Vagina (tissue), 2 donors: Measurements from ENCODE around the gene MEP1B. TPM values are rescaled to one million over a fixed set of nuclear protein-coding genes. Genes with fewer than 3 reads are reported as not detected.
A peak's percentile ranks its signal among the peaks of the same experiment; 100 is the strongest.
"Not testable (repeated sequence)": the region's sequence is repeated elsewhere in the genome, so short reads cannot be mapped to it uniquely, and the experiment has no call there.

ENCODE experiments used
- DNase-seq, 2 donors: peaks; one replicate each; pipeline ENCODE4 v3.0.0-alpha.2; 2017; ENCODE audit errors: extremely low spot score in 2 of 2
- H3K27ac ChIP-seq: fragments of 200-600 bp; sonication (generic); one replicate; pipeline ENCODE4 v1.5.1; 2019
- H3K27me3 ChIP-seq: fragments of 200-600 bp; sonication (generic); one replicate; pipeline ENCODE4 v1.5.1; 2019
- H3K36me3 ChIP-seq, 2 donors: fragments of 200-600 bp; sonication (generic); one replicate each; pipeline ENCODE4 v1.5.1; 2017 to 2019
- H3K4me1 ChIP-seq: fragments of 200-600 bp; sonication (generic); one replicate; pipeline ENCODE4 v1.5.1; 2019
- H3K4me3 ChIP-seq, 2 donors: fragments of 200-600 bp; sonication (generic); 1 replicate in 1 of 2; 2 replicates in 1 of 2; pipeline ENCODE4 v1.5.1; 2016 to 2019
- H3K9me3 ChIP-seq: fragments of 200-600 bp; sonication (generic); one replicate; pipeline ENCODE4 v1.5.1; 2019
- POLR2A ChIP-seq, 2 donors: fragments of 450-650 bp; IDR thresholded peaks; one replicate each; pipeline ENCODE4 v1.6.1; 2017; ENCODE audit warnings: antibody characterized with exemption in 2 of 2, mild to moderate bottlenecking in 2 of 2, moderate library complexity in 2 of 2
- POLR2AphosphoS5 ChIP-seq, 2 donors: sonication (generic); formaldehyde crosslinking; IDR thresholded peaks; one replicate each; pipeline ENCODE4 v1.9.0; 2017; ENCODE audit warnings: antibody characterized with exemption in 2 of 2, mild to moderate bottlenecking in 2 of 2, low read depth in 1 of 2; ENCODE audit not compliant: insufficient read depth in 1 of 2
- intact Hi-C: fragments of 100-400 bp; cut with DNase I; formaldehyde crosslinking; loops from one replicate; pipeline ENCODE4 v1.15.1; 2023
- total RNA-seq: library from RNA; depleted of rRNA; stranded (reverse); fragments of >200 nt; gene quantifications from one replicate; pipeline ENCODE4 v1.2.3, GENCODE V29; 2016
- TF ChIP-seq, protein P1 (sequence below), 3 experiments: fragments of 450-650 bp in 2 of 3; fragments of 200-600 bp in 1 of 3; sonication (generic) in 1 of 3; IDR thresholded peaks; one replicate each; pipeline ENCODE4 v1.5.1; 2017 to 2019; ENCODE audit warnings: antibody characterized with exemption in 3 of 3, mild to moderate bottlenecking in 2 of 3, moderate library complexity in 2 of 3

Gene MEP1B
- total RNA-seq, 1 donor from 2014 or later = not detected

DNA sequence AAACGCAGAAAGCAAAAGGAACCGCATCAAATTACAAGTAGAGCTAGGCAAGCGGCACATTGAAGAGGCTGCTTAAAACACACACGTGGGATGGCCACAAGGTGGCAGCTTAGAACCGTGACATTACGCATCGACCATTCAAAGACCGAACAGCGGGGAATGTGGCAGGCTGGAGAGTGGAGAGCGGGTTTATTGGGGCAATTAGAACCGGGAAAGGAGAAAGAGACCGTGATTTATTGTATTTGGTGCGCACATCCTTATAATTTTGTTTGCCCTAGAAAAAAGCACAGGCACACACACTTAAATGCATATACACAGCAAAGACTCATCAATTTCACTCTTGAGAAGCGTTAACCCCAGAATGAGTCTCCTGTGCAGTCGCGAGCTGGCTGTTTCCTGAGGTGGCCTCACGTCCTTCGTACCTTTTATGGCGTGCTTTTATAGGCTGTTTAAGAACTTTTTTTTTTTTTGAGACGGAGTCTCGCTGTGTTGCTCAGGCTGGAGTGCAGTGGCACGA, 31.7 kb upstream of the MEP1B start:
- no peaks in the 10 kb centered on the region for H3K27me3 ChIP-seq
- intact Hi-C loops = loop anchor here (5.0 kb wide), 1 partner anchor 394 kb away; no protein-coding TSS in a partner anchor
- TF ChIP-seq POLR2A (IDR thresholded peaks at IDR 0.05) (no peak), POLR2AphosphoS5 (IDR thresholded peaks at IDR 0.05; ENCODE audit: insufficient read depth in 1 of 2, low read depth in 1 of 2) (peak in 1 of 2 donors; percentile 51)
- TF ChIP-seq, protein P1, sequence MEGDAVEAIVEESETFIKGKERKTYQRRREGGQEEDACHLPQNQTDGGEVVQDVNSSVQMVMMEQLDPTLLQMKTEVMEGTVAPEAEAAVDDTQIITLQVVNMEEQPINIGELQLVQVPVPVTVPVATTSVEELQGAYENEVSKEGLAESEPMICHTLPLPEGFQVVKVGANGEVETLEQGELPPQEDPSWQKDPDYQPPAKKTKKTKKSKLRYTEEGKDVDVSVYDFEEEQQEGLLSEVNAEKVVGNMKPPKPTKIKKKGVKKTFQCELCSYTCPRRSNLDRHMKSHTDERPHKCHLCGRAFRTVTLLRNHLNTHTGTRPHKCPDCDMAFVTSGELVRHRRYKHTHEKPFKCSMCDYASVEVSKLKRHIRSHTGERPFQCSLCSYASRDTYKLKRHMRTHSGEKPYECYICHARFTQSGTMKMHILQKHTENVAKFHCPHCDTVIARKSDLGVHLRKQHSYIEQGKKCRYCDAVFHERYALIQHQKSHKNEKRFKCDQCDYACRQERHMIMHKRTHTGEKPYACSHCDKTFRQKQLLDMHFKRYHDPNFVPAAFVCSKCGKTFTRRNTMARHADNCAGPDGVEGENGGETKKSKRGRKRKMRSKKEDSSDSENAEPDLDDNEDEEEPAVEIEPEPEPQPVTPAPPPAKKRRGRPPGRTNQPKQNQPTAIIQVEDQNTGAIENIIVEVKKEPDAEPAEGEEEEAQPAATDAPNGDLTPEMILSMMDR (IDR thresholded peaks at IDR 0.05) = peak; percentile 53 to 94 (median 86)
- DNase-seq = peak in 1 of 2 donors; percentile 89
- no peaks in the 10 kb centered on the region for H3K36me3 ChIP-seq
- no peak overlapping the region for H3K27ac ChIP-seq
- H3K4me1 ChIP-seq = peaks cover 4% of the 10 kb centered on the region
- no peaks in the 10 kb centered on the region for H3K9me3 ChIP-seq
- H3K4me3 ChIP-seq = peak overlapping the region; percentile 30 to 39

DNA sequence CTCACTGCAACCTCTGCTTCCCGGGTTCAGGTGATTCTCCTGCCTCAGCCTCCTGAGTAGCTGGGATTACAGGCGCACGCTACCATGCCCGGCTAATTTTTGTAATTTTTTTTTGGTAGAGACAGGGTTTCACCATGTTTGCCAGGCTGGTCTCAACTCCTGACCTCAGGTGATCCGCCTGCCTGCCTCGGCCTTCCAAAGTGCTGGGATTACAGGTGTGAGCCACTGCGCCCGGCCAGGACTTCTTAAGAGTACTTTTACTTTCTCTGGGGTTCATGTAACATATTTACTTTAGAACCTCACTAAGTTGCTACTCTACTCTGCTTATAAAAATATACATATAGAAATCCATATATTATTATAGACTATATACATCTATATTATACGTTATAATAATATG, 31.2 kb upstream of the MEP1B start:
- not testable (repeated sequence) for H3K27me3 ChIP-seq, DNase-seq, H3K4me1 ChIP-seq, H3K27ac ChIP-seq, H3K9me3 ChIP-seq, H3K36me3 ChIP-seq
- intact Hi-C loops = loop anchor here (5.0 kb wide), 1 partner anchor 394 kb away; no protein-coding TSS in a partner anchor
- H3K4me3 ChIP-seq = peak overlapping the region; percentile 30 to 39

DNA sequence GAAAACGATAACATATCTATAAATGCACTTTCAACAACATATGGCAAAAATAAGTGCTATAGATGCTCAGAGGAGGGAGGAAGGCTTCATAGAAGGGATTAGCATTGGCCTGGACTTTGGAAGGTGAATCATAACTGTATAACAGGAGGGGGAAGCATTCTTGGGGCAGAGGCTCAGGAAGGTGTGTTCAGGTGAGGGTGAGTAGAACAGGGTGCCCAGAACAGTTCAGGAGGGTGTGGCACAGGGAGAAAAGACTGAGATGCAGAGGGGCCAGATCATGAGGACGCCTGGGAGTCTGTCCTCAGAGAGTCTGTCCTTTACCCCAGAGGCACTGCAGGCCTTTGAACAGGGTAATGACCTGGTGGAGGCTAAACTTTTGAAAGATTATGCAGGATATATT, 29.3 kb upstream of the MEP1B start:
- intact Hi-C loops = no loop called here
- H3K9me3 ChIP-seq = no peaks in the 10 kb centered on the region
- no peak overlapping the region for H3K4me3 ChIP-seq
- H3K36me3 ChIP-seq = no peaks in the 10 kb centered on the region
- H3K27ac ChIP-seq = no peak overlapping the region
- peaks cover 4% of the 10 kb centered on the region for H3K4me1 ChIP-seq
- TF ChIP-seq, protein P1 (IDR thresholded peaks at IDR 0.05) = no peak
- no peak for TF ChIP-seq POLR2A (IDR thresholded peaks at IDR 0.05)
- TF ChIP-seq POLR2AphosphoS5 (IDR thresholded peaks at IDR 0.05; ENCODE audit: insufficient read depth in 1 of 2, low read depth in 1 of 2) = no peak
- no peaks in the 10 kb centered on the region for H3K27me3 ChIP-seq
- no peak for DNase-seq

DNA sequence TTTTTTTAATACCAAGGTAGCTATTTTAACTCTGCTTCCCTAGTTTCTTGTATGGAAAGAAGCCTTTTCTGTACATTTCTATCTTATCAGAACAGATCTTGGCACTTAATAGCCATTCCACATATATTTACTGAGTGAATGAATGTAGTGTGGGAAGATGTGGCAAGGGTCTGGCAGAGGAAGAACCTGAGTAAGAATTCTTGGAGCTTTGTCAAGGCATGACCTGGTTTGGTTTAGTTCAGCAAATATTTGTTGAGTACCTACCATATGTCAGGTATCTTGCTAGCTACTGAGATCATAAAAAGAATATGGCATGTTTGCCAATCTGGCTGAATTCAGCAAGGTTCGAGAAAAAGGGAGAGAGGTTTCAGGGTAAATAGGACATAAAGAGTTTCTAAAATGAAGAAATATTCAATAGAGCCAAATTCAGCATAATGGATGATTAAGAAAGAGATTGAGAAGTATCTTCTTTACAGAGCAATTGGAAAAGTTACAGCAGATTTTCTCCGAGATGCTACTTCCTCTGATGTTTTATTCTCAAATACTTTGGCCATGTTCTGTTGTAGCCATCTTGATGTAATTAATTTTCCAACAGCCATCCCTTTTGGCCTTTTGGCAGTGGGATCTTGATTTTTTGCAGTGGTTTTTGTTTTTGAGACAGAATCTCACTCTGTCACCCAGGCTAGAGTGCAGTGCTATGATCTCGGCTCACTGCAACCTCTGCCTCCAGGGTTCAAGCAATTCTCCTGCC, 21.7 kb upstream of the MEP1B start:
- no peak overlapping the region for H3K4me3 ChIP-seq
- no peaks in the 10 kb centered on the region for H3K9me3 ChIP-seq
- no peak overlapping the region for H3K27ac ChIP-seq
- intact Hi-C loops = loop anchor here (2.0 kb wide), 1 partner anchor 15 kb away; no protein-coding TSS in a partner anchor
- no peaks in the 10 kb centered on the region for H3K4me1 ChIP-seq
- no peaks in the 10 kb centered on the region for H3K27me3 ChIP-seq
- no peaks in the 10 kb centered on the region for H3K36me3 ChIP-seq
- TF ChIP-seq POLR2A (IDR thresholded peaks at IDR 0.05) = no peak
- no peak for TF ChIP-seq POLR2AphosphoS5 (IDR thresholded peaks at IDR 0.05; ENCODE audit: insufficient read depth in 1 of 2, low read depth in 1 of 2)
- DNase-seq = no peak

GRCh38 chr18:32173654-32174053, 16.2 kb upstream of the MEP1B start:
- no peak overlapping the region for H3K27ac ChIP-seq

More at GRCh38 chr18:32173654-32174053, 16.2 kb upstream of the MEP1B start:
- Histone ChIP-seq H3K4me3 (no peak overlapping the region), H3K36me3 (no peaks in the 10 kb centered on the region), H3K4me1 (no peaks in the 10 kb centered on the region), H3K27me3 (no peaks in the 10 kb centered on the region), H3K9me3 (no peaks in the 10 kb centered on the region)
- TF ChIP-seq POLR2AphosphoS5 (IDR thresholded peaks at IDR 0.05; ENCODE audit: insufficient read depth in 1 of 2, low read depth in 1 of 2) (no peak), POLR2A (IDR thresholded peaks at IDR 0.05) (no peak)
- TF ChIP-seq, protein P1 (IDR thresholded peaks at IDR 0.05) = no peak
- intact Hi-C loops = no loop called here
- no peak for DNase-seq
